ENCODE measurements around the gene PLK3. TPM values are rescaled to one million over a fixed set of nuclear protein-coding genes. Genes with fewer than 3 reads are reported as not detected.

PLK3 gene
- total and polyA plus RNA-seq, 2 donors from 2014 or later, result 4.4 to 24.3 TPM

DNA sequence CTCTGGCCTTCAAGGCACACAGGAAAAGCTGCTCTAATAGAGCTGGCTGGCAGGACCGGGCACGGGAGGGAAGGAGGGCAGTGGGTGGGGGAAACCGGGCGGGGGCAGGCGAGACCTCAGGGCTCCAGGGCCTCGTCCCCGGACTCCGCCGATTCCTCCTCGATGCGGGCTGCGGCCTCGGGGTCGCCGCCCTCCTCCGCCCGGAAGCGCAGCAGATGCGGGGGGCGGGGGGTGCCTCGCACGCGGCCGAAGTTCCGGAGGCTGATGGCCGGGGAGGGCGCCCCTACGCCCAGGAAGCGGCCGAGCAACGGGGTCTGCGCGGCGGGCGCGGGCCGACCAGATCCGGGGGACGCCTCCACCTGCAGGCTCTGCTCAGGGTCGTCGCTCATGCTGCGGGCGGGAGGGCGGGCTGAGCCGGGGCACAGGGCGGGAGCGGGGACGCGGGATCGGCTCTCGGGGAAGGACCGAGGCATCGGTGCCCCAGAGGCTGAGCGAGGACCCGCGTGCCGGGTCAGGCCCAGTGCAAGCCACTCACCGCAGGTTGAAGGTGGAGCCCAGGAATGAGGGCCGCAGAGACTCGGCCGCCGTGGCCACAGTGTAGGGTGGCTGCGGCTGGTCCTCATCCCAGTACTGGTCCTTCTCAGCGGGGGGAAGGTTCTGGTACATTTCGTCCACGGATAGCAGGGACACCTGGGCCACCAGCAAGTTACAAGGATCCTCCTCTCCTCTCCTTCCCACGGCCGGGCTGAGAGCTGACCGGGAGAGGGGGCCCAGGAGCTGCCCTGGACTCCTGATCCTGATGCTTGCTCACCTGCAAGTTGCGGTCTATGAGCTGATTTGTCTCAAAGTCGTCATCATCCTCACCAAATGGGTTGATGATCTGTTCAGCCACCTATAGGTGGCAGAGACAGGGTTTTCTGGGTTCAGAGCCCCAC lies 15.8 kb upstream of the PLK3 start:
- peak overlapping the region in 2 of 3 donors; percentile 4 to 43 for H3K9ac ChIP-seq (ENCODE audit: low read length in 3 of 3)
- H3K9me3 ChIP-seq (ENCODE audit: control insufficient read depth in 2 of 3, insufficient read depth in 1 of 3, low read length in 3 of 3), result no peaks in the 10 kb centered on the region
- no peak overlapping the region for H3K27ac ChIP-seq (ENCODE audit: low read depth in 2 of 2, low read length in 2 of 2)
- H3K4me3 ChIP-seq (ENCODE audit: low read length in 3 of 3), result peak overlapping the region; percentile 17 to 53 (median 34)
- intact Hi-C loops (cut with DNase I), result loop anchor here (10.0 kb wide), 1 partner anchor 50 kb away; no protein-coding TSS in a partner anchor
- TF ChIP-seq, protein P1, sequence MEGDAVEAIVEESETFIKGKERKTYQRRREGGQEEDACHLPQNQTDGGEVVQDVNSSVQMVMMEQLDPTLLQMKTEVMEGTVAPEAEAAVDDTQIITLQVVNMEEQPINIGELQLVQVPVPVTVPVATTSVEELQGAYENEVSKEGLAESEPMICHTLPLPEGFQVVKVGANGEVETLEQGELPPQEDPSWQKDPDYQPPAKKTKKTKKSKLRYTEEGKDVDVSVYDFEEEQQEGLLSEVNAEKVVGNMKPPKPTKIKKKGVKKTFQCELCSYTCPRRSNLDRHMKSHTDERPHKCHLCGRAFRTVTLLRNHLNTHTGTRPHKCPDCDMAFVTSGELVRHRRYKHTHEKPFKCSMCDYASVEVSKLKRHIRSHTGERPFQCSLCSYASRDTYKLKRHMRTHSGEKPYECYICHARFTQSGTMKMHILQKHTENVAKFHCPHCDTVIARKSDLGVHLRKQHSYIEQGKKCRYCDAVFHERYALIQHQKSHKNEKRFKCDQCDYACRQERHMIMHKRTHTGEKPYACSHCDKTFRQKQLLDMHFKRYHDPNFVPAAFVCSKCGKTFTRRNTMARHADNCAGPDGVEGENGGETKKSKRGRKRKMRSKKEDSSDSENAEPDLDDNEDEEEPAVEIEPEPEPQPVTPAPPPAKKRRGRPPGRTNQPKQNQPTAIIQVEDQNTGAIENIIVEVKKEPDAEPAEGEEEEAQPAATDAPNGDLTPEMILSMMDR (IDR thresholded peaks at IDR 0.05; ENCODE audit: borderline replicate concordance, extremely low read depth, insufficient read depth), result peak; percentile 8
- H3K4me1 ChIP-seq (ENCODE audit: control insufficient read depth in 2 of 3, insufficient read depth in 2 of 3, low read depth in 1 of 3, low read length in 3 of 3), result peaks cover 0 to 23% (median 8%) of the 10 kb centered on the region in 3 donors
- DNase-seq, result peak in 4 of 5 donors; percentile 46 to 79 (median 60)
- no peaks in the 10 kb centered on the region for H3K27me3 ChIP-seq (ENCODE audit: control insufficient read depth, insufficient read depth, low read length)
- peaks cover 0 to 4% (median 2%) of the 10 kb centered on the region in 3 donors for H3K36me3 ChIP-seq (ENCODE audit: control insufficient read depth in 2 of 3, insufficient read depth in 3 of 3, low read length in 3 of 3)
- FAIRE-seq, result no peak

DNA sequence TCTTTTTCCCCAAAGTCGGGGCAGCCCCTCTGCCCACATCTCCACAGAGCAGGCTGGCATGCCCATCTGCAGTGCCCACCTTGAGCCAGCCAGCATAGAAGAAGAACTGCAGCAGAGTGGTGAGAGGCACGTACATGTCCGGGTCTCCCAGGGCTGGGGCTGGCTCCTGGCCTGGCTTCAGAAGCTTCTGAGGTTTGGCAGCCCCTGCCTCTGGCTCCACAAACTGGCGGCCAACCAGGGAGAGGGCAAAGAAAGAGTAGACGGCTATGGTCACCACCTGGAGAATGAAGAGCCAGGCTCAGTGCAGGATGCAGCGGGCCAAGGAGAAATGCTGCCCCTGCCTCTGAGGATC lies 15.2 kb upstream of the PLK3 start:
- H3K4me3 ChIP-seq (ENCODE audit: low read length in 3 of 3), result no peak overlapping the region
- H3K4me1 ChIP-seq (ENCODE audit: control insufficient read depth in 2 of 3, insufficient read depth in 2 of 3, low read depth in 1 of 3, low read length in 3 of 3), result peaks cover 0 to 23% (median 8%) of the 10 kb centered on the region in 3 donors
- intact Hi-C loops (cut with DNase I), result loop anchor here (10.0 kb wide), 1 partner anchor 50 kb away; no protein-coding TSS in a partner anchor
- peak in 2 of 5 donors; percentile 61 to 76 for DNase-seq
- H3K27ac ChIP-seq (ENCODE audit: low read depth in 2 of 2, low read length in 2 of 2), result no peak overlapping the region
- TF ChIP-seq, protein P1 (IDR thresholded peaks at IDR 0.05; ENCODE audit: borderline replicate concordance, extremely low read depth, insufficient read depth), result no peak
- H3K9me3 ChIP-seq (ENCODE audit: control insufficient read depth in 2 of 3, insufficient read depth in 1 of 3, low read length in 3 of 3), result no peaks in the 10 kb centered on the region
- no peak overlapping the region for H3K9ac ChIP-seq (ENCODE audit: low read length in 3 of 3)
- FAIRE-seq, result no peak
- H3K27me3 ChIP-seq (ENCODE audit: control insufficient read depth, insufficient read depth, low read length), result no peaks in the 10 kb centered on the region
- H3K36me3 ChIP-seq (ENCODE audit: control insufficient read depth in 2 of 3, insufficient read depth in 3 of 3, low read length in 3 of 3), result peaks cover 0 to 4% (median 2%) of the 10 kb centered on the region in 3 donors

DNA sequence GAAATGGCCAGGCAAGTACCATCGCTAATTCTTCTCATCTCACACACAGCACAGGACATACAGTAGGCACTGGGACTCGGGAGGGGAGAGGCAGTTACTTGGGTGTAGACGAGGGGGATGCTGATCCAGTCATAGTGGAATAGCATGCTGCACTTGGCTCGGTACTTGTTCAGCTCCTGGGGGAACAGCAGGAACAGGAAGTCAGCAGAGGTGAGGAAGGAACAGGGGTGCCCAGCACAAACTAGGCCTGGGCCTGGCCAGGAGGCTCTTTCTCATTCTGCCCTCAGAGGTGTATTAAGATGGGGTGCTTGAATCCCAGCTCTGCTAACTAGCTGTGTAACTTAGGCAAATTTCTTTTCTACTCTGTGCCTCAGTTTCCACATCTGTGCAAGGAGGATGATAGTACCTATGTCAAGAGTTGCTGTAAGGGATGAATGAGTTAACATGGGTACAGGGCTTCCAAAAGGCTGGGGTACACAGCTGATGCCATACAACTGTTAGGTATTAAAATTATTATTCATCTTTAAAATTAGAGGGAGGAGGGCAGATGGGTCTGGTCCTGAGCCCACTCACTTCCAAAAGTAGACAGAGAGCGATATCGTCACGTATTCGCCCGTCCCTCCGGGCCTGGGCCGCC lies 14.6 kb upstream of the PLK3 start:
- peaks cover 0 to 23% (median 8%) of the 10 kb centered on the region in 3 donors for H3K4me1 ChIP-seq (ENCODE audit: control insufficient read depth in 2 of 3, insufficient read depth in 2 of 3, low read depth in 1 of 3, low read length in 3 of 3)
- no peak for FAIRE-seq
- TF ChIP-seq, protein P1 (IDR thresholded peaks at IDR 0.05; ENCODE audit: borderline replicate concordance, extremely low read depth, insufficient read depth), result no peak
- intact Hi-C loops (cut with DNase I), result loop anchor here (10.0 kb wide), 1 partner anchor 49 kb away; no protein-coding TSS in a partner anchor
- DNase-seq, result peak in 1 of 5 donors; percentile 58
- peaks cover 0 to 4% (median 2%) of the 10 kb centered on the region in 3 donors for H3K36me3 ChIP-seq (ENCODE audit: control insufficient read depth in 2 of 3, insufficient read depth in 3 of 3, low read length in 3 of 3)
- no peaks in the 10 kb centered on the region for H3K27me3 ChIP-seq (ENCODE audit: control insufficient read depth, insufficient read depth, low read length)
- no peak overlapping the region for H3K27ac ChIP-seq (ENCODE audit: low read depth in 2 of 2, low read length in 2 of 2)
- peak overlapping the region in 2 of 3 donors; percentile 50 to 73 for H3K9ac ChIP-seq (ENCODE audit: low read length in 3 of 3)
- H3K9me3 ChIP-seq (ENCODE audit: control insufficient read depth in 2 of 3, insufficient read depth in 1 of 3, low read length in 3 of 3), result no peaks in the 10 kb centered on the region
- peak overlapping the region in 2 of 3 donors; percentile 13 to 54 for H3K4me3 ChIP-seq (ENCODE audit: low read length in 3 of 3)

Data from kidney (tissue), 14 donors.